ENCODE results near the gene ZZZ3.
"Not testable (repeated sequence)": the region's sequence is repeated elsewhere in the genome, so short reads cannot be mapped to it uniquely, and the experiment has no call there.

The ZZZ3 gene

GRCh38 chr1:77683160-77684148, 996 bp upstream of the ZZZ3 start:
- DNase-seq (ENCODE audit: low read depth, low spot score), result peak; percentile 94
- in situ Hi-C loops (cut with HindIII; ENCODE audit: low sequenced_read_pairs), result no loop called here
- peak; percentile 74 for TF ChIP-seq CTCF (IDR thresholded peaks at IDR 0.05; ENCODE audit: low read depth, low read length)
- H3K4me3 ChIP-seq (ENCODE audit: low read depth, low read length), result peak overlapping the region; percentile 89

GRCh38 chr1:77680173-77680572, 2.3 kb downstream of the ZZZ3 start:
- in situ Hi-C loops (cut with HindIII; ENCODE audit: low sequenced_read_pairs), result no loop called here
- no peak for TF ChIP-seq CTCF (IDR thresholded peaks at IDR 0.05; ENCODE audit: low read depth, low read length)
- no peak for DNase-seq (ENCODE audit: low read depth, low spot score)
- no peak overlapping the region for H3K4me3 ChIP-seq (ENCODE audit: low read depth, low read length)

GRCh38 chr1:77678660-77679610, 3.5 kb downstream of the ZZZ3 start:
- in situ Hi-C loops (cut with HindIII; ENCODE audit: low sequenced_read_pairs), result no loop called here
- no peak for TF ChIP-seq CTCF (IDR thresholded peaks at IDR 0.05; ENCODE audit: low read depth, low read length)
- H3K4me3 ChIP-seq (ENCODE audit: low read depth, low read length), result no peak overlapping the region
- DNase-seq (ENCODE audit: low read depth, low spot score), result no peak

- in situ Hi-C loops (cut with HindIII; ENCODE audit: low sequenced_read_pairs); DNase-seq (ENCODE audit: low read depth, low spot score); H3K4me3 ChIP-seq (ENCODE audit: low read depth, low read length): not testable (repeated sequence)
These were observed 7.7 kb downstream of the ZZZ3 start for GRCh38 chr1:77674807-77675206.

- no peak for DNase-seq (ENCODE audit: low read depth, low spot score)
- in situ Hi-C loops (cut with HindIII; ENCODE audit: low sequenced_read_pairs), result no loop called here
- no peak for TF ChIP-seq CTCF (IDR thresholded peaks at IDR 0.05; ENCODE audit: low read depth, low read length)
- H3K4me3 ChIP-seq (ENCODE audit: low read depth, low read length), result no peak overlapping the region
These were observed 8.6 kb downstream of the ZZZ3 start for GRCh38 chr1:77673716-77674355.

GRCh38 chr1:77673030-77673429, 9.4 kb downstream of the ZZZ3 start:
- no peak overlapping the region for H3K4me3 ChIP-seq (ENCODE audit: low read depth, low read length)
- no peak for TF ChIP-seq CTCF (IDR thresholded peaks at IDR 0.05; ENCODE audit: low read depth, low read length)
- no peak for DNase-seq (ENCODE audit: low read depth, low spot score)
- in situ Hi-C loops (cut with HindIII; ENCODE audit: low sequenced_read_pairs), result no loop called here
